Body of pancreas (tissue), 4 donors: ENCODE results near the gene ARHGAP29.

ENCODE experiments used
- CTCF ChIP-seq, 7 experiments: fragments of 450-650 bp in 4 of 7; fragments of 200-600 bp in 3 of 7; sonication (generic) in 3 of 7; IDR thresholded peaks; one replicate each; pipeline ENCODE4 v1.5.1; 2016 to 2019; ENCODE audit warnings: antibody characterized with exemption in 7 of 7
- POLR2A ChIP-seq, 3 donors: fragments of 450-650 bp; IDR thresholded peaks; one replicate each; pipeline ENCODE4 v1.6.1; 2016; ENCODE audit warnings: antibody characterized with exemption in 3 of 3, mild to moderate bottlenecking in 2 of 3

- TF ChIP-seq CTCF (IDR thresholded peaks at IDR 0.05) (no peak), POLR2A (IDR thresholded peaks at IDR 0.05) (no peak)
Measured at GRCh38 chr1:94154989-94155388, 82.4 kb downstream of the ARHGAP29 start.
